ENCODE measurements around the gene SOX18. TPM values are rescaled to one million over a fixed set of nuclear protein-coding genes. Genes with fewer than 3 reads are reported as not detected.
A peak's percentile ranks its signal among the peaks of the same experiment; 100 is the strongest.

Gene SOX18
- total and polyA plus RNA-seq, 2 of the 13 experiments (the other 11 are each of a cell fraction or from before 2014, with no cell fraction given): 1.6 to 1.9 TPM

DNA sequence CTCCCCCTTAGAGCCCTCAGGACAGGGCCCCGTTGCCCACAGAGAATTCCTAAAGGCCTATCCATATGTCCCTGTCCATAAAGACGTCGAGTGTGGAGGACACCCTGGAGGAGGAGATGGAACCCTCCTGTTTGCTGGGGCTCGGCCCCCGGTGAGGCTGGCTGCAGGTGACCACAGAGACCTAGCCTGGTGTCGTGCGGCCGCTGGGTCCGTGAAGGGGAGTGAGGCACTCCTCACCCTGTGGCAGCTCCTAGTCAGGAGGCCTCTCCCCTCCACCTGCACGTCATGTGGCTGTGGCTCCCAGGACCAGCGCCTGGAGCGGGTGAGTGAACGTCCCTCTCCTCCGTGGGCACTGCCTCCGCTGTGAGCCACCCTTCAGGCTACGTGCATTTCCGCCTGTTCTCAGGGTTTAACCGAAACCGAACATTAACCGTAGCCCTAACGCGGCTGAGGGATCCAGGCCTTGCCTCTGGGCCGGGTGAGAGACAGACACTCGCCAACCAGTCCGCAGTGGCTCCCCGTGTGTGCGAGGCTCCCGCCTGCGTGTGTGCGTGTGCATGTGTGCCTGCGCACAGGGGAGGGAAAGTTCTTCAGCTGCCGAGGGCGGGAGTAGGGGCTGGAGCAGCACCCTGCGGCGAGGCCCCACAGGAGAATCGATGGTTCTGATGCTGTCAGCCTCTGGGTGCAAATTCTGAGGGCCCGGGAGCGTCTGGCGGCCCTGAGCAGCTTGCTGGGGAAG is 7.6 kb upstream of the SOX18 start (continued):
- TF ChIP-seq, protein P1, sequence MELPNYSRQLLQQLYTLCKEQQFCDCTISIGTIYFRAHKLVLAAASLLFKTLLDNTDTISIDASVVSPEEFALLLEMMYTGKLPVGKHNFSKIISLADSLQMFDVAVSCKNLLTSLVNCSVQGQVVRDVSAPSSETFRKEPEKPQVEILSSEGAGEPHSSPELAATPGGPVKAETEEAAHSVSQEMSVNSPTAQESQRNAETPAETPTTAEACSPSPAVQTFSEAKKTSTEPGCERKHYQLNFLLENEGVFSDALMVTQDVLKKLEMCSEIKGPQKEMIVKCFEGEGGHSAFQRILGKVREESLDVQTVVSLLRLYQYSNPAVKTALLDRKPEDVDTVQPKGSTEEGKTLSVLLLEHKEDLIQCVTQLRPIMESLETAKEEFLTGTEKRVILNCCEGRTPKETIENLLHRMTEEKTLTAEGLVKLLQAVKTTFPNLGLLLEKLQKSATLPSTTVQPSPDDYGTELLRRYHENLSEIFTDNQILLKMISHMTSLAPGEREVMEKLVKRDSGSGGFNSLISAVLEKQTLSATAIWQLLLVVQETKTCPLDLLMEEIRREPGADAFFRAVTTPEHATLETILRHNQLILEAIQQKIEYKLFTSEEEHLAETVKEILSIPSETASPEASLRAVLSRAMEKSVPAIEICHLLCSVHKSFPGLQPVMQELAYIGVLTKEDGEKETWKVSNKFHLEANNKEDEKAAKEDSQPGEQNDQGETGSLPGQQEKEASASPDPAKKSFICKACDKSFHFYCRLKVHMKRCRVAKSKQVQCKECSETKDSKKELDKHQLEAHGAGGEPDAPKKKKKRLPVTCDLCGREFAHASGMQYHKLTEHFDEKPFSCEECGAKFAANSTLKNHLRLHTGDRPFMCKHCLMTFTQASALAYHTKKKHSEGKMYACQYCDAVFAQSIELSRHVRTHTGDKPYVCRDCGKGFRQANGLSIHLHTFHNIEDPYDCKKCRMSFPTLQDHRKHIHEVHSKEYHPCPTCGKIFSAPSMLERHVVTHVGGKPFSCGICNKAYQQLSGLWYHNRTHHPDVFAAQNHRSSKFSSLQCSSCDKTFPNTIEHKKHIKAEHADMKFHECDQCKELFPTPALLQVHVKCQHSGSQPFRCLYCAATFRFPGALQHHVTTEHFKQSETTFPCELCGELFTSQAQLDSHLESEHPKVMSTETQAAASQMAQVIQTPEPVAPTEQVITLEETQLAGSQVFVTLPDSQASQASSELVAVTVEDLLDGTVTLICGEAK (IDR thresholded peaks at IDR 0.05): no peak
- TF ChIP-seq, protein P1 (CRISPR knock-in tag; IDR thresholded peaks at IDR 0.05): peak; percentile 82
- TF ChIP-seq, protein P2, sequence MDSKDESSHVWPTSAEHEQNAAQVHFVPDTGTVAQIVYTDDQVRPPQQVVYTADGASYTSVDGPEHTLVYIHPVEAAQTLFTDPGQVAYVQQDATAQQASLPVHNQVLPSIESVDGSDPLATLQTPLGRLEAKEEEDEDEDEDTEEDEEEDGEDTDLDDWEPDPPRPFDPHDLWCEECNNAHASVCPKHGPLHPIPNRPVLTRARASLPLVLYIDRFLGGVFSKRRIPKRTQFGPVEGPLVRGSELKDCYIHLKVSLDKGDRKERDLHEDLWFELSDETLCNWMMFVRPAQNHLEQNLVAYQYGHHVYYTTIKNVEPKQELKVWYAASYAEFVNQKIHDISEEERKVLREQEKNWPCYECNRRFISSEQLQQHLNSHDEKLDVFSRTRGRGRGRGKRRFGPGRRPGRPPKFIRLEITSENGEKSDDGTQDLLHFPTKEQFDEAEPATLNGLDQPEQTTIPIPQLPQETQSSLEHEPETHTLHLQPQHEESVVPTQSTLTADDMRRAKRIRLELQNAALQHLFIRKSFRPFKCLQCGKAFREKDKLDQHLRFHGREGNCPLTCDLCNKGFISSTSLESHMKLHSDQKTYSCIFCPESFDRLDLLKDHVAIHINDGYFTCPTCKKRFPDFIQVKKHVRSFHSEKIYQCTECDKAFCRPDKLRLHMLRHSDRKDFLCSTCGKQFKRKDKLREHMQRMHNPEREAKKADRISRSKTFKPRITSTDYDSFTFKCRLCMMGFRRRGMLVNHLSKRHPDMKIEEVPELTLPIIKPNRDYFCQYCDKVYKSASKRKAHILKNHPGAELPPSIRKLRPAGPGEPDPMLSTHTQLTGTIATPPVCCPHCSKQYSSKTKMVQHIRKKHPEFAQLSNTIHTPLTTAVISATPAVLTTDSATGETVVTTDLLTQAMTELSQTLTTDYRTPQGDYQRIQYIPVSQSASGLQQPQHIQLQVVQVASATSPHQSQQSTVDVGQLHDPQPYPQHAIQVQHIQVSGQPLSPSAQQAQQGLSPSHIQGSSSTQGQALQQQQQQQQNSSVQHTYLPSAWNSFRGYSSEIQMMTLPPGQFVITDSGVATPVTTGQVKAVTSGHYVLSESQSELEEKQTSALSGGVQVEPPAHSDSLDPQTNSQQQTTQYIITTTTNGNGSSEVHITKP (CRISPR knock-in tag; IDR thresholded peaks at IDR 0.05; ENCODE audit: low read depth): peak; percentile 21; the same call in 1 of the 2 replicates
- TF ChIP-seq RFXANK (CRISPR knock-in tag; IDR thresholded peaks at IDR 0.05) (no peak), NFRKB (IDR thresholded peaks at IDR 0.05) (no peak), JUNB (CRISPR knock-in tag; IDR thresholded peaks at IDR 0.05; ENCODE audit: borderline replicate concordance) (no peak), HHEX (CRISPR knock-in tag; IDR thresholded peaks at IDR 0.05) (no peak), ZNF563 (CRISPR knock-in tag; IDR thresholded peaks at IDR 0.05) (peak; percentile 69; the same call in 1 of the 2 replicates), ZFX (CRISPR knock-in tag; IDR thresholded peaks at IDR 0.05; ENCODE audit: low read depth) (peak; percentile 84), ZNF292 (CRISPR knock-in tag; IDR thresholded peaks at IDR 0.05; ENCODE audit: borderline replicate concordance, low read depth) (no peak; the same call in 1 of the 2 replicates), ZNF331 (CRISPR knock-in tag; IDR thresholded peaks at IDR 0.05) (peak; percentile 8; the same call in 1 of the 2 replicates), ZFP36 (IDR thresholded peaks at IDR 0.05; ENCODE audit: borderline replicate concordance, low read depth, low read length, partially characterized antibody) (peak; percentile 27), STAT5B (CRISPR knock-in tag; IDR thresholded peaks at IDR 0.05) (peak; percentile 9; the same call in 1 of the 2 replicates), ZNF781 (CRISPR knock-in tag; IDR thresholded peaks at IDR 0.05; ENCODE audit: borderline replicate concordance, not compliant biosample characterization) (peak; percentile 90)
- TF ChIP-seq, protein P3, sequence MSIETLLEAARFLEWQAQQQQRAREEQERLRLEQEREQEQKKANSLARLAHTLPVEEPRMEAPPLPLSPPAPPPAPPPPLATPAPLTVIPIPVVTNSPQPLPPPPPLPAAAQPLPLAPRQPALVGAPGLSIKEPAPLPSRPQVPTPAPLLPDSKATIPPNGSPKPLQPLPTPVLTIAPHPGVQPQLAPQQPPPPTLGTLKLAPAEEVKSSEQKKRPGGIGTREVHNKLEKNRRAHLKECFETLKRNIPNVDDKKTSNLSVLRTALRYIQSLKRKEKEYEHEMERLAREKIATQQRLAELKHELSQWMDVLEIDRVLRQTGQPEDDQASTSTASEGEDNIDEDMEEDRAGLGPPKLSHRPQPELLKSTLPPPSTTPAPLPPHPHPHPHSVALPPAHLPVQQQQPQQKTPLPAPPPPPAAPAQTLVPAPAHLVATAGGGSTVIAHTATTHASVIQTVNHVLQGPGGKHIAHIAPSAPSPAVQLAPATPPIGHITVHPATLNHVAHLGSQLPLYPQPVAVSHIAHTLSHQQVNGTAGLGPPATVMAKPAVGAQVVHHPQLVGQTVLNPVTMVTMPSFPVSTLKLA (IDR thresholded peaks at IDR 0.05): no peak

Data from HepG2 (cell line).